ENCODE results near the gene GBX2. TPM values are rescaled to one million over a fixed set of nuclear protein-coding genes. Genes with fewer than 3 reads are reported as not detected.

GBX2 gene
- total RNA-seq, result not detected
- polyA plus RNA-seq, result not detected

DNA sequence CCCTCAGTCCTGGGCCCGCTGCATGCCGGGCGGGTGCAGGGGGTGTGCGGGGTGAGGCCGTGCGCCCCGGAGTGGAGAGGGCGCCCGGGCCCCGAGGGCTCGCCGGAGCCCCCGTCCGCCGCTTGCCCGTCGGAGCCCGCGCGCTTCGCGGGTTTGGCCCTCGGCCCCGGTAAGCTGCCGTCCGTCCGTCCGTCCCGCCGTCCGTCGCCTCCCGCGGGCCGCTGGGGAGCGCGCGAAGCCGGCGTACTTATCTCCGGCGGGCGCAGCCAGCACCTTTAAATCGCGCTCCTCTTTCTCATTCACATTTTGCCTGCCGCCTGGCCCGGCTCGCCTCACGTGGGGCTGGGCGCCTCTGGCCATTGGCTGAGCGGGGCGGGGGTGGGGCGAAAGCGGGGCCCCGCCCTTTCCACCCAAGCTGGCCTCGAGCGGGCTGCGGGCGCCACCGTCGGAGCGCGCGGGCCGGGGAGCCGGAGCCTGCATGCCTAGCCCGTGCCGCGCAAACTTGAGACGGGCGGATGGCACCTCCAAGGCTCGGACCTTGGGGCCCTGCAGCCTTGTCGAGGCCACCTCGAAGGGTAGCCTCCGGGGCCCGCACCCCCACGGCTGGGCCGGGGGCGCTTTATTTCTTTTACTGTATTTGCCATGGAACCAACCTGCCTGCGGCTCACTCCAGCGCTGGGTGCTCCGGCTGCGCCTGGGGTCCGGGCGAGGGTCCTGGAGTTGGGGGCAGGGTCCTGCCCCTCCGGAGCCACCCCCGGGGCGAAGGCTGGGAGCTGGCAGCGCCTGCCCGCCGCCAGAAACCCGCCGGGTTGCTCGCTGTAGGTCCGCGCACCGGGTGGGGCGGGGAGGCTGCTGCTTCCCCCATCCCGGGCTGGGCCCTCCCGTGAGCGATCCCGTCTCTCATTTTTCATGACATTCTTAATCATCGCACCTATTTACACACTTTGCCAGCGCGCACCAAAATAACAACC, at the start of gene GBX2:
GBX2 (minus strand) TSS at position 277 of the 971 bp plus-strand sequence. CDS start 415 bp downstream, outside the sequence.
- POLR2A ChIA-PET, result no interaction called here
- H3K9me3 Mint-ChIP-seq, result peaks cover 0 to 3% (median 0%) of the 10 kb centered on the region in 5 donors

DNA sequence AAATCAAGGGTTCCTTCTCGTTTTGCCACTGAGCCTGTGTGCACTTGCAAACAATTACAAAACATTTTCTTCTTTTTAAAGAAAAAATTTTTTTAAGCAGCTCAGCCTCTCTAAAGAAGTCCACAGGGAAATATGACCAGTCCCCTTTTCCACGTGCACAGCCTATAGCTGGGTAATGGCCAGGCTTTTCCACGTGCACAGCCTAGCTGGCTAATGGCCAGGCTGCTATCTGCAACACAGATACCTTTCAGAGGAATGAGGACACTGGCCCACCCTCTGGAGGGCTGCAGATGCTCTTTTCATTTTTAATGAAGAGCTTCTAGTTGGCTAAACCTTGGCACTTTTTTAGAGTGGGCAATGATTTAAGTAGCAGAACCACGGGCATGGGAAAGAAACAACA, 49.7 kb upstream of the GBX2 start:
- Histone ChIP-seq H3K27ac (ENCODE audit: low read depth, low read length) (no peak overlapping the region), H3K4me1 (ENCODE audit: insufficient read depth, low read length) (no peaks in the 10 kb centered on the region), H3K4me3 (ENCODE audit: low read length) (no peak overlapping the region), H3K36me3 (ENCODE audit: insufficient read depth, low read length) (no peaks in the 10 kb centered on the region), H3K9me3 (ENCODE audit: low read length) (no peaks in the 10 kb centered on the region), H3K27me3 (ENCODE audit: insufficient read depth, low read length, poor library complexity, severe bottlenecking) (no peaks in the 10 kb centered on the region)
- Mint-ChIP-seq H3K4me1 (no peaks in the 10 kb centered on the region), H3K27ac (no peak overlapping the region), H3K4me3 (no peak overlapping the region), H3K9me3 (peaks cover 0 to under 1% (median 0%) of the 10 kb centered on the region in 5 donors), H3K36me3 (no peaks in the 10 kb centered on the region), H3K27me3 (peaks cover 8 to 41% of the 10 kb centered on the region in 2 donors)
- ChIA-PET CTCF (no interaction called here), POLR2A (no interaction called here)
- DNase-seq, result no peak

More for the DNA sequence above, at the start of gene GBX2:
- Histone ChIP-seq H3K36me3 (ENCODE audit: insufficient read depth, low read length) (no peaks in the 10 kb centered on the region), H3K4me1 (ENCODE audit: insufficient read depth, low read length) (no peaks in the 10 kb centered on the region), H3K27ac (ENCODE audit: low read depth, low read length) (no peak within 1 kb of the TSS), H3K9me3 (ENCODE audit: low read length) (no peaks in the 10 kb centered on the region), H3K27me3 (ENCODE audit: insufficient read depth, low read length, poor library complexity, severe bottlenecking) (peaks cover 24% of the 10 kb centered on the region), H3K4me3 (ENCODE audit: low read length) (no peak within 1 kb of the TSS)
- H3K36me3 Mint-ChIP-seq, result no peaks in the 10 kb centered on the region
- peak within 1 kb of the TSS in 2 of 7 donors; percentile 3 to 41 for H3K4me3 Mint-ChIP-seq
- CTCF ChIA-PET, result interaction anchor here (0.9 to 1.6 kb wide), 2 partner anchors 10 to 12 kb away, joined by 4 read pairs; no protein-coding TSS in a partner anchor
- peaks cover 14 to 21% (median 19%) of the 10 kb centered on the region in 3 donors for H3K4me1 Mint-ChIP-seq
- DNase-seq, result no peak
- no peak within 1 kb of the TSS for H3K27ac Mint-ChIP-seq
- H3K27me3 Mint-ChIP-seq, result peaks cover 53 to 57% of the 10 kb centered on the region in 2 donors

DNA sequence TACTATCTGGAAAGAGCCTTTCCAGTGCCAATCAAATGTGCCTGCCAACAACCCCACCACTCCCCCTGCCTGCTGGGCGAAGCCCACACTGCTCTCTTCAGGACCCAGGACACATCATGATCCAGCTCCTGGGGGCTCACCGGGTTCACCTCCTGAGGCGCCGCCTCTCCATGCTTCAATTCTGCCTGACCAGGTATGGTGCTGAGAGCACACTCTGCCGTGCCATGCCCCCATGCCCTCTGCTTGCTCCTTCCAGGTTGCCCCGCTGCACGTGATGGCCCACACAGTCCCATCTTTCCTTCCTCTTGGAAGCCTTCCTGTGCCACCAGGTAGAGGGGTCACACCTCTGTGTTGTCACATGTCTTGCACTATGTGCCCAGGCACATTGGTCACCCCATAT, 48.5 kb upstream of the GBX2 start:
- Mint-ChIP-seq H3K4me1 (no peaks in the 10 kb centered on the region), H3K27me3 (peaks cover 6 to 35% of the 10 kb centered on the region in 2 donors), H3K4me3 (no peak overlapping the region), H3K9me3 (no peaks in the 10 kb centered on the region), H3K36me3 (no peaks in the 10 kb centered on the region), H3K27ac (no peak overlapping the region)
- no peak for DNase-seq
- no peak overlapping the region for H3K27ac ChIP-seq (ENCODE audit: low read depth, low read length)
- ChIA-PET POLR2A (no interaction called here), CTCF (no interaction called here)
- no peaks in the 10 kb centered on the region for H3K4me1 ChIP-seq (ENCODE audit: insufficient read depth, low read length)
- H3K4me3 ChIP-seq (ENCODE audit: low read length), result no peak overlapping the region
- no peaks in the 10 kb centered on the region for H3K27me3 ChIP-seq (ENCODE audit: insufficient read depth, low read length, poor library complexity, severe bottlenecking)
- H3K36me3 ChIP-seq (ENCODE audit: insufficient read depth, low read length), result no peaks in the 10 kb centered on the region
- no peaks in the 10 kb centered on the region for H3K9me3 ChIP-seq (ENCODE audit: low read length)

DNA sequence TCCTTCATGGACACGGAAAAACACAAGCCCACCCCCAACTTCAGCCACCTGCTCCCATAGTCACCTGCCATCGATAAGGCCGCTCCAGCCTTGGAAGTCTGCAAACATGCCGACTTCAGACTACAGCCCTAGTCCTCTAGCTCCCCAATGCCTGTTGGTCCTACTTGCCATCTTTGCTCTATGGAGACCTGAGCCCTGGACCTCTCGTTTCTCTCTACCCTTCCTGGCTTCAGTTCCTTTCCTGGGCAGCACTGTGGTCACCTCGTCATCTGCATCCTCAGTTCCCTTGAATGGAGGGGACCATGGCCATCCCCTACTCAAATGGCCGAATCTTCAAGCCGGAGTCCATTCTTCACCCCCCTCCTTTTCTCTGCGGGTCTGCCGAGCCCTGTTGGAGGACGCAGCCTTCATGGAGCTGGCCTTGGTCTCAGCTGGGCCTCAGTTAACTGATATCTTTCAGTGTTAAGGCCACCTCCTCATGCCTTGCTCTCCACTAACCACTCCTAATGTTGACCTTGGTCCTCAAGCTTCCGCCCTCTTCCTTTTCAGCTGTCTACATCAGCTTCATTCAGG, 47.7 kb upstream of the GBX2 start:
- Histone ChIP-seq H3K27ac (ENCODE audit: low read depth, low read length) (no peak overlapping the region), H3K4me1 (ENCODE audit: insufficient read depth, low read length) (no peaks in the 10 kb centered on the region), H3K4me3 (ENCODE audit: low read length) (no peak overlapping the region), H3K36me3 (ENCODE audit: insufficient read depth, low read length) (no peaks in the 10 kb centered on the region), H3K9me3 (ENCODE audit: low read length) (no peaks in the 10 kb centered on the region), H3K27me3 (ENCODE audit: insufficient read depth, low read length, poor library complexity, severe bottlenecking) (no peaks in the 10 kb centered on the region)
- ChIA-PET CTCF (no interaction called here), POLR2A (no interaction called here)
- Mint-ChIP-seq H3K9me3 (no peaks in the 10 kb centered on the region), H3K4me3 (no peak overlapping the region), H3K4me1 (no peaks in the 10 kb centered on the region), H3K27me3 (peaks cover 5 to 32% of the 10 kb centered on the region in 2 donors), H3K36me3 (no peaks in the 10 kb centered on the region), H3K27ac (no peak overlapping the region)
- DNase-seq, result no peak

DNA sequence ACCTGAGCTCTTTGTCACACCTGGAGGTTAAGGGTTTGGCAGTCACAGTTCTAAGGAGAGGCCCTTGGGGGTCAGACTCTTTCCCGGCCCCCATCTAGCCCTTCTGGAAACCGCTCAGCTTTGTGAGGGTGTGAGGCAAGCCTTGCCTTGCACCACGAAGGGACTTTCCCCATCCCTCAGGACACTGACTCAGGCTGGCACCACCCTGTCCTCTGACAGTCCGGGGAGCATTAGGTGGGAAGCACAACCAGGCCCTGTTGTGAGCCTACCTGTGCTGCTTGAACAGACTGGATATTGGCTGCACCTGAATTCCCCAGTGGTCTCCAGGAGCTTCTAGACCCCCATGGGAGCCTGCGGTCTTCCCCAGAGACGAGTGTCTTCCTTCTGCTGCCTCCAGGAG, 47.0 kb upstream of the GBX2 start:
- no peak overlapping the region for H3K27ac ChIP-seq (ENCODE audit: low read depth, low read length)
- H3K4me1 ChIP-seq (ENCODE audit: insufficient read depth, low read length), result no peaks in the 10 kb centered on the region
- ChIA-PET POLR2A (no interaction called here), CTCF (no interaction called here)
- no peaks in the 10 kb centered on the region for H3K9me3 ChIP-seq (ENCODE audit: low read length)
- no peaks in the 10 kb centered on the region for H3K36me3 ChIP-seq (ENCODE audit: insufficient read depth, low read length)
- H3K4me3 ChIP-seq (ENCODE audit: low read length), result no peak overlapping the region
- Mint-ChIP-seq H3K36me3 (no peaks in the 10 kb centered on the region), H3K4me3 (no peak overlapping the region), H3K27me3 (peaks cover 5 to 37% of the 10 kb centered on the region in 2 donors), H3K9me3 (no peaks in the 10 kb centered on the region), H3K27ac (no peak overlapping the region), H3K4me1 (no peaks in the 10 kb centered on the region)
- no peak for DNase-seq
- H3K27me3 ChIP-seq (ENCODE audit: insufficient read depth, low read length, poor library complexity, severe bottlenecking), result no peaks in the 10 kb centered on the region

DNA sequence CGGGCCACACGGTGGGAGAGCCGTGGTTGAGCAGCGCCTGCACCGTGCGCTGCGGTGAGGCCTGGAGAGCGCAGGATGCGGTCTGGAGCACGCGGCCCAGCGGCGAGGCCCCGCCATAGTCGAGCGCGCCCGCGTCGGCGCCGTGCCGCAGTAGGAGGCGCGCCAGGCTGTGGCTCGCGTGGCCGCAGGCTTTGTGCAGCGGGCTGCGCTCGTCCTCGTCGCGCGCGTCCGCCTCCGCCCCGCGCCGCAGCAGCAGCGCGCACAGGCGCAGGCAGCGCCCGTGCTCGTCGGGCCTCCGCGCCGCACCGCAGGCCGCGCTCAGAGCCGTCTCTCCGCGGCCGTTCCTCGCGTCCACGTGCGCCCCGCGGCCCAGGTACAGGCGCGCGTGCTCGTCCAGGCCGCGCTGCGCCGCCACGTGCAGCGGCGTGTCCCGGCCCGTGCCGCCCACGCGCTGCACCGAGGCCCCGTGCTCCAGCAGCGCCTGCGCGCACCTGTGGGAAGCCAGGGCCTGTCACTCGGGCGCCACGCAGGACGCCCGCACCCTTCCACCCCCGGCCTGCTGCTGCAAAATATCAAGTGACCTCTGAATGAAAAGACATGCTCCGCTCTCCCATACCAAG, 46.3 kb upstream of the GBX2 start:
- no peaks in the 10 kb centered on the region for H3K4me1 Mint-ChIP-seq
- Histone ChIP-seq H3K9me3 (ENCODE audit: low read length) (no peaks in the 10 kb centered on the region), H3K36me3 (ENCODE audit: insufficient read depth, low read length) (no peaks in the 10 kb centered on the region), H3K4me1 (ENCODE audit: insufficient read depth, low read length) (no peaks in the 10 kb centered on the region), H3K27me3 (ENCODE audit: insufficient read depth, low read length, poor library complexity, severe bottlenecking) (no peaks in the 10 kb centered on the region), H3K4me3 (ENCODE audit: low read length) (no peak overlapping the region), H3K27ac (ENCODE audit: low read depth, low read length) (no peak overlapping the region)
- no peak for DNase-seq
- H3K4me3 Mint-ChIP-seq, result no peak overlapping the region
- no peaks in the 10 kb centered on the region for H3K36me3 Mint-ChIP-seq
- ChIA-PET CTCF (no interaction called here), POLR2A (no interaction called here)
- H3K27ac Mint-ChIP-seq, result no peak overlapping the region
- H3K9me3 Mint-ChIP-seq, result peaks cover 0 to 2% (median 0%) of the 10 kb centered on the region in 5 donors
- peaks cover 8 to 43% of the 10 kb centered on the region in 2 donors for H3K27me3 Mint-ChIP-seq

DNA sequence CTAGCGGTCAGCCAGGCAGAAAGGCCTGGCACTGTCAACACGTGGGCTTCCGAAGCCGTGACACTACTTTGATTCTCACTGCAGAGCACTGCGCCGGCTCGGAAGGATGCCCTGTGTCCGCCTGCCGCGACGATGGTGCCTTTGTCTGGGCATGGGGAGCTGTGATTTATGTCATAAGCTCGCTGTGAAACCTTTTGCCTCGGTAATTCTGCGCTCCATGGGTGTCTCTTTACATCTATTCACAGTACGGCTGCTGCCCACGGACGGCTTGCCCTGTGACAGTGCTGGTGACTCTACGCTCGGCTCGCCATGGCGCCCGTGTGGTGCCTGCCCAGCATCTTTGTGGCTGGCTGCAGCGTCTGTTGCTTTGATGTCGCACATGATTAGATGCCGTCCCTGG, 43.1 kb upstream of the GBX2 start:
- no peak overlapping the region for H3K27ac Mint-ChIP-seq
- POLR2A ChIA-PET, result no interaction called here

DNA sequence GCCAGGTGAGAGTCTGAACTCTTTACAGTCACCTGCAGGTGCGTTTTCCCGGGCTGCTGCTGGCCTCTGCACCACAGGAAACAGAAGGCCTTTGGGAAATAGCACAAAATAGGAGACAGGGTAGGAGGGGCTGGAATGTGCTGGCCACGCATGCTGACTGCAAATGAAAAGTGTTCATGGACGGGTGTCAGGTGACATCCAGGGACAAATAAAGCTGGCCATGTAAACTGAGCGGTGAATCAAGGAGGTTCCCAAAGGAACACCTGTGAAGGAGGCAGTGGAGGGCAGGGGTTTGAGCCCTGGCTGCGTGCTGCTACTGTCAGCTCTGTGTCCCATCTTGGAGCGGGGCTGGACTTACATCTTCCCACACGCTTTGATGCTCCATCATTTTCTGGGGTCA, 42.4 kb upstream of the GBX2 start:
- no peaks in the 10 kb centered on the region for H3K4me1 ChIP-seq (ENCODE audit: insufficient read depth, low read length)
- H3K4me1 Mint-ChIP-seq, result no peaks in the 10 kb centered on the region
- ChIA-PET CTCF (no interaction called here), POLR2A (no interaction called here)
- no peak for DNase-seq
- no peaks in the 10 kb centered on the region for H3K9me3 ChIP-seq (ENCODE audit: low read length)
- no peak overlapping the region for H3K4me3 Mint-ChIP-seq
- no peak overlapping the region for H3K4me3 ChIP-seq (ENCODE audit: low read length)
- H3K36me3 Mint-ChIP-seq, result no peaks in the 10 kb centered on the region
- no peak overlapping the region for H3K27ac Mint-ChIP-seq
- peaks cover 0 to 9% (median 3%) of the 10 kb centered on the region in 5 donors for H3K9me3 Mint-ChIP-seq
- H3K27ac ChIP-seq (ENCODE audit: low read depth, low read length), result no peak overlapping the region
- no peaks in the 10 kb centered on the region for H3K27me3 ChIP-seq (ENCODE audit: insufficient read depth, low read length, poor library complexity, severe bottlenecking)
- H3K36me3 ChIP-seq (ENCODE audit: insufficient read depth, low read length), result no peaks in the 10 kb centered on the region
- peaks cover 5 to 23% of the 10 kb centered on the region in 2 donors for H3K27me3 Mint-ChIP-seq

More for the DNA sequence above, 43.1 kb upstream of the GBX2 start:
- no peaks in the 10 kb centered on the region for H3K4me1 Mint-ChIP-seq
- no peaks in the 10 kb centered on the region for H3K9me3 ChIP-seq (ENCODE audit: low read length)
- no peak overlapping the region for H3K4me3 ChIP-seq (ENCODE audit: low read length)
- no peaks in the 10 kb centered on the region for H3K4me1 ChIP-seq (ENCODE audit: insufficient read depth, low read length)
- no peaks in the 10 kb centered on the region for H3K36me3 Mint-ChIP-seq
- CTCF ChIA-PET, result no interaction called here
- no peaks in the 10 kb centered on the region for H3K27me3 ChIP-seq (ENCODE audit: insufficient read depth, low read length, poor library complexity, severe bottlenecking)
- H3K36me3 ChIP-seq (ENCODE audit: insufficient read depth, low read length), result no peaks in the 10 kb centered on the region
- H3K9me3 Mint-ChIP-seq, result peaks cover 0 to 4% (median 0%) of the 10 kb centered on the region in 5 donors
- DNase-seq, result no peak
- H3K27ac ChIP-seq (ENCODE audit: low read depth, low read length), result no peak overlapping the region
- H3K4me3 Mint-ChIP-seq, result no peak overlapping the region
- peaks cover 8 to 31% of the 10 kb centered on the region in 2 donors for H3K27me3 Mint-ChIP-seq

Measured in CD8-positive, alpha-beta memory T cell (primary cell).